CD4-positive, alpha-beta memory T cell (primary cell): Measurements from ENCODE around the gene TEX35. TPM values are rescaled to one million over a fixed set of nuclear protein-coding genes. Genes with fewer than 3 reads are reported as not detected.

Experiments used
- CTCF ChIA-PET: fragments of 350-600 bp; sonication (Branson Sonifier 250); formaldehyde crosslinking; loops from one replicate; lab custom pipeline; 2021; ENCODE audit warnings: inconsistent platforms; ENCODE audit not compliant: partially characterized antibody; lab: Charles Lee
- POLR2A ChIA-PET: fragments of 350-600 bp; sonication (Branson Sonifier 250); formaldehyde crosslinking; loops from one replicate; lab custom pipeline; 2021; ENCODE audit not compliant: partially characterized antibody; lab: Charles Lee
- DNase-seq, 5 donors: peaks; one replicate each; pipeline versions ENCODE4 v3.0.0 to v3.0.0-alpha.2; 2020 to 2022; ENCODE audit warnings: mixed read lengths in 1 of 5
- H3K27ac ChIP-seq: one replicate; pipeline ENCODE4 v1.7.0; 2013; ENCODE audit warnings: low read depth, low read length
- H3K27me3 ChIP-seq: 2 replicates; pipeline ENCODE4 v1.7.0; 2013; ENCODE audit warnings: mild to moderate bottlenecking, low read length, moderate library complexity; ENCODE audit not compliant: insufficient read depth
- H3K36me3 ChIP-seq: 2 replicates; pipeline ENCODE4 v1.7.0; 2013; ENCODE audit warnings: mild to moderate bottlenecking, low read length, moderate library complexity; ENCODE audit not compliant: insufficient read depth
- H3K4me1 ChIP-seq: 2 replicates; pipeline ENCODE4 v1.7.0; 2013; ENCODE audit warnings: mild to moderate bottlenecking, low read length, moderate library complexity; ENCODE audit not compliant: insufficient read depth
- H3K4me3 ChIP-seq, 2 donors: one replicate each; pipeline ENCODE4 v1.7.0; 2013; ENCODE audit warnings: low read length in 2 of 2, mild to moderate bottlenecking in 1 of 2
- H3K9me3 ChIP-seq, 2 donors: one replicate each; pipeline ENCODE4 v1.7.0; 2013; ENCODE audit warnings: low read length in 2 of 2, control low read depth in 1 of 2; ENCODE audit not compliant: control insufficient read depth in 1 of 2
- H3K27ac Mint-ChIP-seq, 7 donors: one replicate each; pipeline ENCODE4 v1.8.0; 2020 to 2021; ENCODE audit warnings: mixed read lengths in 7 of 7, mild to moderate bottlenecking in 6 of 7, inconsistent platforms in 3 of 7, moderate library complexity in 3 of 7
- H3K27me3 Mint-ChIP-seq, 2 donors: one replicate each; pipeline ENCODE4 v1.8.0; 2020 to 2021; ENCODE audit warnings: mixed read lengths in 2 of 2
- H3K36me3 Mint-ChIP-seq, 2 donors: one replicate each; pipeline ENCODE4 v1.8.0; 2020 to 2021; ENCODE audit warnings: mixed read lengths in 2 of 2, inconsistent platforms in 1 of 2, mild to moderate bottlenecking in 1 of 2
- H3K4me1 Mint-ChIP-seq, 4 donors: one replicate each; pipeline ENCODE4 v1.8.0; 2020 to 2021; ENCODE audit warnings: mixed read lengths in 4 of 4, mild to moderate bottlenecking in 1 of 4
- H3K4me3 Mint-ChIP-seq, 8 donors: one replicate each; pipeline ENCODE4 v1.8.0; 2020 to 2021; ENCODE audit warnings: mixed read lengths in 8 of 8, mild to moderate bottlenecking in 7 of 8, moderate library complexity in 6 of 8, inconsistent platforms in 3 of 8
- H3K9me3 Mint-ChIP-seq, 8 donors: one replicate each; pipeline ENCODE4 v1.8.0; 2020 to 2021; ENCODE audit warnings: mixed read lengths in 8 of 8, mild to moderate bottlenecking in 5 of 8, inconsistent platforms in 3 of 8, moderate library complexity in 1 of 8
- intact Hi-C: fragments of 100-400 bp; cut with micrococcal nuclease; formaldehyde crosslinking; loops from one replicate; pipeline ENCODE4 v1.15.1; 2023
- polyA plus RNA-seq, 2 donors: library from polyadenylated mRNA; unstranded; fragments of 300-500 nt; fragmentation: Illumina TruSeq; gene quantifications; one replicate each; pipeline ENCODE4 v1.2.3, GENCODE V29; 2021
- total RNA-seq, 2 experiments: library from RNA; stranded (reverse); gene quantifications; one replicate each; pipeline ENCODE4 v1.2.3, GENCODE V29; 2021

Gene TEX35
- total and polyA plus RNA-seq, 4 experiments from 2014 or later: 0.16 TPM; not detected in 3

DNA sequence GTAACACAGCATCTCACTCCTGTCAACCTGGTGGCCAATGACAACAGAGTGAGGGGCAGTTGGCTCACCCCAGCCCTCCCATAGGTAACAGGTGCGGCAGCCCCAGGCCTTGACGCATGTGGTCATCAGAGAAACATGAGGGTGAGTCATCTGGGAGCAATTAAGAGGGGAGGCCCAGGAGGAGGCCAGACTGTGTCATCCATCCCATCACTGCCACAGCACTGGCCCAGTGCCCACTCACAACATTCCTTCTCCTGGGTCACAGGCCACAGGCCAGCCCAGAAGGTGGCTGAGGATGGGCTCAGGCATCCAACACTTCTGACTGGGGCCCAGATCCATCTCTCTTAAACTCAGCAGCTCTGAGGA is 17.1 kb downstream of the TEX35 start:
- ChIA-PET CTCF (interaction anchor here (4.3 to 4.8 kb wide), 2 partner anchors 11 to 474 kb away, joined by 44 to 55 read pairs; no protein-coding TSS in a partner anchor), POLR2A (no interaction called here)
- H3K9me3 Mint-ChIP-seq: no peaks in the 10 kb centered on the region
- DNase-seq: no peak
- H3K4me1 ChIP-seq: peaks cover 6% of the 10 kb centered on the region
- H3K4me3 Mint-ChIP-seq: no peak overlapping the region
- peaks cover 0 to 6% (median 3%) of the 10 kb centered on the region in 4 donors for H3K4me1 Mint-ChIP-seq
- no peak overlapping the region for H3K4me3 ChIP-seq
- H3K27ac ChIP-seq: no peak overlapping the region
- intact Hi-C loops: loop anchor here (10.0 kb wide), 1 partner anchor 1285 kb away; no protein-coding TSS in a partner anchor
- no peak overlapping the region for H3K27ac Mint-ChIP-seq
- peaks cover 0 to 1% of the 10 kb centered on the region in 2 donors for H3K27me3 Mint-ChIP-seq
- no peaks in the 10 kb centered on the region for H3K36me3 ChIP-seq
- no peaks in the 10 kb centered on the region for H3K27me3 ChIP-seq
- no peaks in the 10 kb centered on the region for H3K36me3 Mint-ChIP-seq
- H3K9me3 ChIP-seq: no peaks in the 10 kb centered on the region

DNA sequence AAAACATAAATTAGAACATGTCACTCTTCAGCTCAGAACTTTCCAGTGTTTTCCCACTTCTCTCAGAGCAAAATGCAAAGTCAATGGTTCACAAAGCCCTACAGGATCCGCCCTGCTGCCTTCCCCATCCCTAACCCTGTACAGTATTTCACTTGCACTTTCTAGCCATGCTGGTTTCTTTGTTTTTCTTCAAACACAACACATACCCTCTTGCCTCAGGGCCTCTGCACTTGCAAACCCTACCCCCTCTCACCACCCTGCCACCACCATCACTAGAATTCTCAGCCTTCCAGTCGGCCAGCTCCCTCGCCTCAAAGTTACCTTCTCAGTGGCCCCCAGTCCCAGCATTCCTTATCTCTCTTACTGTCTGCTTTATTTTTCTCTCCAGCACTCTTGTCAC is 17.6 kb downstream of the TEX35 start:
- POLR2A ChIA-PET: no interaction called here
- Histone ChIP-seq H3K4me3 (no peak overlapping the region), H3K9me3 (no peaks in the 10 kb centered on the region), H3K27ac (no peak overlapping the region), H3K4me1 (peaks cover 6% of the 10 kb centered on the region), H3K36me3 (no peaks in the 10 kb centered on the region), H3K27me3 (no peaks in the 10 kb centered on the region)
- intact Hi-C loops: loop anchor here (10.0 kb wide), 1 partner anchor 1284 kb away; no protein-coding TSS in a partner anchor
- peak overlapping the region in 1 of 8 donors; percentile 40 for H3K4me3 Mint-ChIP-seq
- H3K9me3 Mint-ChIP-seq: no peaks in the 10 kb centered on the region
- CTCF ChIA-PET: interaction anchor here (4.3 to 4.8 kb wide), 2 partner anchors 11 to 473 kb away, joined by 44 to 55 read pairs; no protein-coding TSS in a partner anchor
- no peak for DNase-seq
- peaks cover 0 to 1% of the 10 kb centered on the region in 2 donors for H3K27me3 Mint-ChIP-seq
- H3K27ac Mint-ChIP-seq: no peak overlapping the region
- no peaks in the 10 kb centered on the region for H3K36me3 Mint-ChIP-seq
- peaks cover 0 to 6% (median 3%) of the 10 kb centered on the region in 4 donors for H3K4me1 Mint-ChIP-seq

GRCh38 chr1:178531887-178532286 is 19.0 kb downstream of the TEX35 start:
- H3K9me3 ChIP-seq: no peaks in the 10 kb centered on the region
- no peak overlapping the region for H3K27ac Mint-ChIP-seq
- peaks cover 0 to 1% of the 10 kb centered on the region in 2 donors for H3K27me3 Mint-ChIP-seq
- H3K36me3 ChIP-seq: no peaks in the 10 kb centered on the region
- no peaks in the 10 kb centered on the region for H3K9me3 Mint-ChIP-seq
- peaks cover 0 to 6% (median 3%) of the 10 kb centered on the region in 4 donors for H3K4me1 Mint-ChIP-seq
- ChIA-PET CTCF (interaction anchor here (0.6 to 4.8 kb wide), 14 partner anchors 9 to 835 kb away, joined by 3 to 55 read pairs (median 4); no protein-coding TSS in a partner anchor), POLR2A (no interaction called here)
- no peaks in the 10 kb centered on the region for H3K36me3 Mint-ChIP-seq
- no peaks in the 10 kb centered on the region for H3K27me3 ChIP-seq
- H3K4me1 ChIP-seq: peaks cover 6% of the 10 kb centered on the region
- intact Hi-C loops: loop anchor here (1.0 to 10.0 kb wide), 5 partner anchors 10 to 1283 kb away; no protein-coding TSS in a partner anchor
- no peak overlapping the region for H3K4me3 ChIP-seq
- H3K4me3 Mint-ChIP-seq: no peak overlapping the region
- peak in 1 of 5 donors; percentile 4 for DNase-seq
- H3K27ac ChIP-seq: no peak overlapping the region

- Mint-ChIP-seq H3K27me3 (peaks cover 0 to 1% of the 10 kb centered on the region in 2 donors), H3K27ac (peak overlapping the region in 3 of 7 donors; percentile 18 to 53 (median 43)), H3K4me3 (peak overlapping the region in 1 of 8 donors; percentile 16), H3K4me1 (peaks cover 0 to 6% (median 3%) of the 10 kb centered on the region in 4 donors), H3K9me3 (no peaks in the 10 kb centered on the region), H3K36me3 (no peaks in the 10 kb centered on the region)
- DNase-seq: peak; percentile 56 to 64 (median 60)
- Histone ChIP-seq H3K4me1 (peaks cover 6% of the 10 kb centered on the region), H3K27me3 (no peaks in the 10 kb centered on the region), H3K4me3 (no peak overlapping the region), H3K27ac (no peak overlapping the region), H3K36me3 (no peaks in the 10 kb centered on the region), H3K9me3 (no peaks in the 10 kb centered on the region)
- intact Hi-C loops: loop anchor here (1.0 to 10.0 kb wide), 5 partner anchors 10 to 1282 kb away; no protein-coding TSS in a partner anchor
- POLR2A ChIA-PET: interaction anchor here (0.7 to 1.4 kb wide), 2 partner anchors 10 to 488 kb away, joined by 3 read pairs; no protein-coding TSS in a partner anchor
- CTCF ChIA-PET: interaction anchor here (0.6 to 4.8 kb wide), 14 partner anchors 9 to 835 kb away, joined by 3 to 55 read pairs (median 4); no protein-coding TSS in a partner anchor
These were observed 19.5 kb downstream of the TEX35 start for GRCh38 chr1:178532392-178532791.

DNA sequence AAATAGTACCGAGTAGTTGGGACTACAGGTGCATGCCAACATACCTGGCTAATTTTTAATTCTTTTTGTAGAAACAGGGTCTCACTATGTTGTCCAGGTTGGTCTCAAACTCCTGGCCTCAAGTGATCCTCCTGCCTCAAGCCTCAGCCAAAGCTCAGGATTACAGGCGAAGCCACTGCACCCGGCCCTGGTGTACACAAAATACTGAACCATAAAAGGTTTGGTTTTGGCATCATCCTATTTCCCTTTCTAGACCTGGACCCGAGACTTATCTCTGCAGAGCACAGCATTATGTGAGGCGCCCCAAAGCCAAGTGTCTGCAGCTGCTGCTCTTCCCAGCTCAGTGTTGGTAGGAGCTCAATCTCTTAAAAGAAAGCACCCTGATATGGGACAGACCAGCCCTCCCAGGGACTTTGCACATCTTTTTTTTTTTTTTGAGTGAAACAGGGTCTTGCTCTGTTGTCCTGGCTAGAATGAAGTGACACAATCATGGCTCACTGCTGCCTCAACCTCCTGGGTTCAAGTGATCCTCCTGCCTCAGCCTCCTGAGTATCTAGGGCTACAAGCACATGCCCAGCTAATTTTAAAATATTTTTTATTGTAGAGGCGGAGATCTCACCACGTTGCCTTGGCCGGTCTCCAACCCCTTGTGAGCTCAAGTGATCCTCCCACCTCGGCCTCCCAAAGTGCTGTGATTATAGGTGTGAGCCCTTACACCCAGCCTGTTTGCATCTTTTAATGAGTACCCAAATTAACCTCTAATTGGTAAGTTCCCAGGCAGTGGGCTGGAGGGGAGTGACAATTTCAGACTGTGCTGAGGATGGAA is 20.4 kb downstream of the TEX35 start:
- POLR2A ChIA-PET: interaction anchor here (0.7 to 1.4 kb wide), 2 partner anchors 9 to 487 kb away, joined by 3 read pairs; no protein-coding TSS in a partner anchor
- H3K27ac Mint-ChIP-seq: peak overlapping the region in 1 of 7 donors; percentile 53

DNA sequence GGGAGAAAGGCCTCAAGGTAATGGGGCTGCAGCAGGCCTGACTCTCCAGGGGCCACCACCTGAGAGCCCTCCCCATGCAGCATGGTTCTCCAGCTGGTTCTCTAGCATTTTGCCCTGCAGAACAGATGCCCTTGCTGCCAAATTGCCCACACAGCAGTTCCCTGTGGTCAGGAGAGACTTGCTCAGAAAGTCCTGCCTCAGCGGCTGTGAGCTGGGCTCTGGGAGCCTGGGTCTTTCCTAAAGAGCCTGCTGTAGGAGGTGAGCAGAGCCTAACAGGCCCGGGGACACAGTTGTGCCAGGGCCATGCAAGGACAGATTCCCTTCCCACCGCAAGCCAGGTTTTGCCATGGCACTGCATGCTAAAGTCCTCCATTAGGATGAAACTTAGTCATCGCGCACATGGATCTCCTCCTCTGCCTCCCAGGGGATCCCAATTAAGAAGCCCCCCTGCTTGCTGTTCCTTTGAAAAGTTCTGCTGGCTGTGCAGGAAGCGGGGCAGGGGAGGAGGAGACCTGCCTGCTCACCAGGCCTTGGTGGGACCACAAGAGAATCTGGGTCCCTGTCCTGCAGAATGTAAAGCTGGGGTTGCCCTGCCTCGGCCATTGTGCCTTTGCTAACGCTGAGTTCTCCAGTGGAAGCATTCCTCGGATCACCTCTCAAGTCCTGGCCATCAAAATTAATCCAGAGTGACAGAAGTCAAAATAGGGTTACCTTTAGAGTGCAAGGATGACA is 21.4 kb downstream of the TEX35 start:
- Mint-ChIP-seq H3K4me1 (peaks cover 0 to 6% (median 3%) of the 10 kb centered on the region in 4 donors), H3K4me3 (no peak overlapping the region), H3K27me3 (peaks cover 0 to 1% of the 10 kb centered on the region in 2 donors), H3K27ac (no peak overlapping the region), H3K9me3 (no peaks in the 10 kb centered on the region), H3K36me3 (no peaks in the 10 kb centered on the region)
- POLR2A ChIA-PET: interaction anchor here (1.4 kb wide), 1 partner anchor 8 kb away, joined by 3 read pairs; no protein-coding TSS in a partner anchor
- H3K27me3 ChIP-seq: no peaks in the 10 kb centered on the region
- no peak overlapping the region for H3K27ac ChIP-seq
- H3K4me3 ChIP-seq: no peak overlapping the region
- DNase-seq: no peak
- CTCF ChIA-PET: interaction anchor here (4.3 to 4.8 kb wide), 2 partner anchors 7 to 469 kb away, joined by 44 to 55 read pairs; no protein-coding TSS in a partner anchor
- H3K36me3 ChIP-seq: no peaks in the 10 kb centered on the region
- peaks cover 6% of the 10 kb centered on the region for H3K4me1 ChIP-seq
- intact Hi-C loops: loop anchor here (10.0 kb wide), 1 partner anchor 1280 kb away; no protein-coding TSS in a partner anchor
- no peaks in the 10 kb centered on the region for H3K9me3 ChIP-seq

More for the DNA sequence above, 20.4 kb downstream of the TEX35 start:
- Mint-ChIP-seq H3K9me3 (no peaks in the 10 kb centered on the region), H3K27me3 (peaks cover 0 to 1% of the 10 kb centered on the region in 2 donors), H3K4me1 (peaks cover 0 to 6% (median 3%) of the 10 kb centered on the region in 4 donors), H3K36me3 (no peaks in the 10 kb centered on the region), H3K4me3 (no peak overlapping the region)
- Histone ChIP-seq H3K4me3 (no peak overlapping the region), H3K9me3 (no peaks in the 10 kb centered on the region), H3K27me3 (no peaks in the 10 kb centered on the region), H3K27ac (no peak overlapping the region), H3K36me3 (no peaks in the 10 kb centered on the region), H3K4me1 (peaks cover 6% of the 10 kb centered on the region)
- no peak for DNase-seq
- CTCF ChIA-PET: interaction anchor here (1.5 to 4.8 kb wide), 6 partner anchors 8 to 470 kb away, joined by 4 to 55 read pairs (median 12); no protein-coding TSS in a partner anchor
- intact Hi-C loops: loop anchor here (10.0 kb wide), 1 partner anchor 1281 kb away; no protein-coding TSS in a partner anchor
